ENCODE data around the gene GNAZ. TPM values are rescaled to one million over a fixed set of nuclear protein-coding genes. Genes with fewer than 3 reads are reported as not detected.

The GNAZ gene
- polyA plus RNA-seq, 5 donors, result 3.3 to 4.8 (median 4.3) TPM

- no peak for DNase-seq
Observed at GRCh38 chr22:23091760-23092159, 21.4 kb downstream of the GNAZ start.

GRCh38 chr22:23092217-23092955 is 22.1 kb downstream of the GNAZ start:
- no peak for DNase-seq

GRCh38 chr22:23093051-23093788 is 22.9 kb downstream of the GNAZ start:
- DNase-seq, result no peak

GRCh38 chr22:23094260-23094659 is 23.9 kb downstream of the GNAZ start:
- DNase-seq, result no peak

- no peak for DNase-seq
Observed at GRCh38 chr22:23094695-23095681, 24.7 kb downstream of the GNAZ start.

GRCh38 chr22:23095733-23096342 is 25.5 kb downstream of the GNAZ start:
- DNase-seq, result no peak

- no peak for DNase-seq
Observed at GRCh38 chr22:23097412-23098229, 27.3 kb downstream of the GNAZ start.

- no peak for DNase-seq
Observed at GRCh38 chr22:23098230-23098705, 27.9 kb downstream of the GNAZ start.

- no peak for DNase-seq
Observed at GRCh38 chr22:23098718-23099530, 28.6 kb downstream of the GNAZ start.

GRCh38 chr22:23099531-23099804 is 29.1 kb downstream of the GNAZ start:
- DNase-seq, result no peak

GRCh38 chr22:23100124-23100801 is 29.9 kb downstream of the GNAZ start:
- DNase-seq, result no peak

GRCh38 chr22:23101524-23101923 is 31.2 kb downstream of the GNAZ start:
- no peak for DNase-seq

- no peak for DNase-seq
Observed at GRCh38 chr22:23102002-23102655, 31.8 kb downstream of the GNAZ start.

- no peak for DNase-seq
Observed at GRCh38 chr22:23102776-23103175, 32.5 kb downstream of the GNAZ start.

GRCh38 chr22:23103199-23103954 is 33.1 kb downstream of the GNAZ start:
- DNase-seq, result no peak

- DNase-seq, result no peak
Observed at GRCh38 chr22:23104187-23104971, 34.1 kb downstream of the GNAZ start.

GRCh38 chr22:23105304-23105703 is 35.0 kb downstream of the GNAZ start:
- no peak for DNase-seq
